ENCODE measurements around the gene AVL9.
A peak's percentile ranks its signal among the peaks of the same experiment; 100 is the strongest.
"Not testable (repeated sequence)": the region's sequence is repeated elsewhere in the genome, so short reads cannot be mapped to it uniquely, and the experiment has no call there.

AVL9 gene

DNA sequence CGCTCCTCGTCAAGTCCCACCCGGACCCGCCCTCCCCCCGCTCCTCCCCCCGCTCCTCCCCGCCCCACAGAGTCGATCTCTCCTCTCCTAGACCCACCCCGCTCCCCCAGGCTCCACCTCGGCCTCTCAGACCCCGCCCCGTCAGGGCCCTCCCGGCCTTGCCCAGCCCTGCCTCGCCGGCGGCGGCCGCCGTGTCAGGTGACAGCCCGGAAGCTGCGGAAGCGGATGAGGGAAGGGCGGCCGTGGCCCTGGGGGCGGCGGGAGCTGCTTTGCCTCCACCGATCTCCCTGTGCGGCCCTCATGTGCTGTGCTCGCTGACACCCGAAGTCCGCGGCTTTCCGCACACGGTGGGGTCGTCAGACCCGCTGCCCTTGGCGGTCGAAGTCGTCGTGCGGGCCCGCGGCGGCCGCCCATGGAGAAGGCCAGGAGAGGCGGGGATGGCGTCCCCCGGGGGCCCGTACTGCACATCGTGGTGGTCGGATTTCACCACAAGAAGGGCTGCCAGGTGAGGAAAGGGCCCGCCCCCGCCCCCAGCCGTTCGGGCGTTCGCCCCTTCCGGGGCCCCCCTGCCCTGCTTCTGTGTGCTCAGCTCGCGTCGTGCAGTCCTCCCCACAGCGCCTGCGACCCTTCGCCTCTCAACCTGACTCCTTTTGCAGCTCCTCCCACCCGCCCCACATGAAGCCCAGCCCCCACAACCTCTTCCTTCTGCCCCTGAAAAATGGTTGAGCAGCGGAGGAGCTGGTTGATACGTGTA is at the start of gene AVL9:
Gene AVL9, plus strand, starts transcription at position 192 of the 754 bp plus-strand sequence. Its CDS starts 221 bp downstream, at position 413.
- DNase-seq = peak; percentile 97

DNA sequence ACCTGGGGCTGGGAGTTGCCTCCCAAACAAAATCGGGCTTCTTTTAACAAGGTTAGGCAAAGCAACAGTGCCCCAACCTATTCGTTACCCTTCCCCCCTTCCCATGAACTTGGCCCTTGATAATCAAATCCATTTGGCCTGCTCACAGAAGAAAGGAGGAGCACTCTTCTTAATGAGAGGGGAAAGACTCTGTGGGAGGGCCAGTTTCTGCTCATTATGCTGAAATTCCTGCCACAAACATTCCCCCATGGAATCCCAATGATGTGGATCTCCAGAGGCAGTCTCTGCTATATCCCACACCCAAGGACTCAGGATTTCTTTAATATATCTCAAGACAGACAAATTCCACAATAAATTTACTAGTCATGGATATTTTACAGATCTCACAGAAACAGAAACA is 48.1 kb upstream of the AVL9 start:
- DNase-seq = peak; percentile 16

GRCh38 chr7:32453341-32454011 is 41.8 kb upstream of the AVL9 start:
- no peak for DNase-seq

DNA sequence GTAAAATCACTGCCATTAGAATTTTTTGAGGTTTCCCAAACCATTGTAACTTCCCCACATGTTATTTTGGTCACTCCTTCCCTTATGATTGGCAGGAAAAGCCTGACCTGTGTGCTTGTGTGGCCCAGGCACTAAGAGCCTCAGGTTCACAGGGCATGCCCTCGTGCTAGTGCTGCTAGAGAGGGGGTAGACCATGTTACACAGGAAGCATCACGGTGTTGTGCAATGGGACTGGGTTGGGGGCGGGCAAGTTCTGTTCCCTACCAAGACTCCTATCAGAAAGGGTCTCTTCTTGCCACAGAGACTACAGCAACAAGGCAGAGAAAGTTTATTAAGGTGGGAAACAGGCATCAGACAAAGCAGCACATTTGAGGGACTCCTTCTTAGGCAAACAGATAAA is 37.3 kb upstream of the AVL9 start:
- no peak for DNase-seq

DNA sequence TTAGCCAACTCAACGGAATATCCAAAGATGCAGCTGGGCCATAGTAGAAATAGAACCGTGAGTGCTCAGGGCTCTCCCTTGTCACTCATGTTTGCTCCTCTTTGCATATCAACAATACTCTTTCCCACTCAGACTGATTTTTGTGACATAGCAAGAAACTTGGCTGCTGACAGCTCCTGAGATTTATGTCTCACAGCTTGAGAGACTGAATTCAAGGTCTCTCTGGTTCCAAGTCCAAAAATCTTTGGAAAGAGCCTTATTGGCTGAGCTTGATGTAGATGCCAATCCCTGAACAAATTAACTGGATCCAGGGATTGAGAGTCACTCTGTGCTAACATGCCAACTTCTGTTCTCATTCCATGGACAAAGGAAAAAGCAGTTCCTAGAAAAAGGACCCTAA is 35.5 kb upstream of the AVL9 start:
- no peak for DNase-seq

- DNase-seq = no peak
Measured at GRCh38 chr7:32461484-32461883, 33.8 kb upstream of the AVL9 start.

GRCh38 chr7:32462451-32462850 is 32.8 kb upstream of the AVL9 start:
- no peak for DNase-seq

DNA sequence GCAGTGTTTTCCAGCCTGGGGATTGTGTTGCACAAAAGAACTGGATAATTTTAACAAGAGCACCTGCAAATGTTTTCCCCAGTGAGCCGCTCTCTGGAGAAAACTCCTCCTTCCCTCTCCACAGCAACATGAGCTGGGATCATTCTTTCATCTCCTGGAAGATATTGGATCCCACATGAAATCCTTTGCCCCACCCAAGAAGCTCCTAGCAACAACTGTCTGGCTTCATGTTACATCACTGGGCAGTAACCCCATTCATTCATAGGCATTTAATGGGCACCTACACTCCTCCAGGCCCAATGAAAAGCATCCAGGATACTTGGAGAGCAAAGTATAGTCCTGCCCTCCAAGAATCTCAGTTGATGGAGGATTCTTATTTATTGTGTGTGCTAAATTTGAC is 32.3 kb upstream of the AVL9 start:
- DNase-seq = no peak

GRCh38 chr7:32464641-32465416 is 30.5 kb upstream of the AVL9 start:
- DNase-seq = not testable (repeated sequence)

GRCh38 chr7:32470004-32470403 is 25.3 kb upstream of the AVL9 start:
- not testable (repeated sequence) for DNase-seq

DNA sequence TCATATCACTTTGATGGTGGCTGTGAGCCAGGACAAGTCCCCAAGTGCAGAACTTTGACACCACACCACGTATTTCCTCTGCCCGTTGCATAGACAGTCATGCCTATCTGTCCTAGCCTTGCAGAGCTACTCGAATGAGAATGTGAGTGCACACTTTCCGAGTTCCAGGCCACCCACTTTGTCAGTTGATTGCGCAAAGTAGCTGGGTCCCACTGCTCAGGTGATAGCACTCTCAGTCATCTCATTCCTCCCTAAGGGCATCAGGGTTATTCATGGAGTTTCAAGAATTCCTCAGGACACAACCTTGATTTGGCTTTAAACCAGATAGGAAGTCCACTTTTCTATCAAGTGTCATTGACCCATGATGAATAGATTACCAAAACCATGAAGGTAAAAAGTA is 24.4 kb upstream of the AVL9 start:
- no peak for DNase-seq

GRCh38 chr7:32472015-32472414 is 23.3 kb upstream of the AVL9 start:
- no peak for DNase-seq

- no peak for DNase-seq
Measured at GRCh38 chr7:32474008-32474407, 21.3 kb upstream of the AVL9 start.

GRCh38 chr7:32476816-32477648 is 18.3 kb upstream of the AVL9 start:
- DNase-seq = no peak

- DNase-seq = no peak
Measured at GRCh38 chr7:32477649-32477980, 17.7 kb upstream of the AVL9 start.

- DNase-seq = peak; percentile 74
Measured at GRCh38 chr7:32479574-32480200, 15.6 kb upstream of the AVL9 start.

- DNase-seq = no peak
Measured at GRCh38 chr7:32481176-32481575, 14.1 kb upstream of the AVL9 start.

GRCh38 chr7:32481921-32482320 is 13.4 kb upstream of the AVL9 start:
- DNase-seq = no peak

GRCh38 chr7:32489788-32490126 is 5.5 kb upstream of the AVL9 start:
- DNase-seq = no peak

GRCh38 chr7:32490127-32490796 is 5.0 kb upstream of the AVL9 start, which contains the start of gene LSM5:
Gene LSM5 (minus strand): TSS chr7:32490380. CDS start chr7:32490365, 15 bp downstream.
- peak; percentile 97 for DNase-seq

DNA sequence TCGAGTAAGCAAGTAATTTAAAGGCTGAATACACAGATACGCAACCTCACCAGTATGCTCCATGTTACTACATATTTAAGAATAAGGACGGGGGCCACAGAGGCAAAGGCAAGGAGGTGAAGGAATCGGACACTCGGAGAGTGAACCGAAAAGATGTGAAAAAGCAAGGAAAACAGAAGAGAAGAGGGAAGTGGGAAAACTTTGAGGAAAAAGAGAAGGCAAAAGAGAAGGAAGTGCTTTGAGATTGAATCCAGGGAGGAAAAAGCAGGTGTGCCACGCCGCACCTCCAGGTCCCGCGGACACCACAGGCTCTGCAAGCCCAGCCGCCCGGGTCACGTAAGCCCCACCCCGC is 367 bp upstream of the AVL9 start:
- DNase-seq = no peak

All from eye (tissue), 1 donor.